CD14-positive monocyte (primary cell): ENCODE measurements around the gene SCG3. TPM values are rescaled to one million over a fixed set of nuclear protein-coding genes. Genes with fewer than 3 reads are reported as not detected.

Experiments
- DNase-seq, 3 donors: peaks; one replicate each; pipeline ENCODE4 v3.0.0-alpha.2; 2011 to 2022
- H2AFZ ChIP-seq: 2 replicates; pipeline ENCODE4 v1.6.0; 2012; ENCODE audit warnings: mild to moderate bottlenecking, low read depth, low read length, inconsistent platforms; ENCODE audit not compliant: insufficient read depth, poor library complexity, severe bottlenecking
- H3K27ac ChIP-seq, 2 donors: 1 replicate in 1 of 2; 2 replicates in 1 of 2; pipeline ENCODE4 v1.5.1; 2012 to 2013; ENCODE audit warnings: low read length in 2 of 2, control low read depth in 1 of 2, inconsistent platforms in 1 of 2, low read depth in 1 of 2, mild to moderate bottlenecking in 1 of 2
- H3K27me3 ChIP-seq, 2 donors: one replicate each; pipeline versions ENCODE4 v1.6.0 to v1.6.1; 2011 to 2013; ENCODE audit warnings: low read length in 2 of 2; ENCODE audit not compliant: control insufficient read depth in 2 of 2, insufficient read depth in 2 of 2
- H3K36me3 ChIP-seq, 2 donors: replicated peaks in 1 of 2; 1 replicate in 1 of 2; 2 replicates in 1 of 2; pipeline versions ENCODE4 v1.5.1 to v1.6.1; 2012 to 2013; ENCODE audit warnings: low read length in 2 of 2, control low read depth in 1 of 2, inconsistent platforms in 1 of 2, mild to moderate bottlenecking in 1 of 2; ENCODE audit not compliant: insufficient read depth in 2 of 2, control insufficient read depth in 1 of 2
- H3K4me1 ChIP-seq, 2 donors: 1 replicate in 1 of 2; 2 replicates in 1 of 2; pipeline versions ENCODE4 v1.5.1 to v1.6.1; 2012 to 2013; ENCODE audit warnings: low read length in 2 of 2, control low read depth in 1 of 2, inconsistent platforms in 1 of 2, mild to moderate bottlenecking in 1 of 2, moderate library complexity in 1 of 2; ENCODE audit not compliant: insufficient read depth in 2 of 2, control insufficient read depth in 1 of 2
- H3K4me2 ChIP-seq: replicated peaks from 2 replicates; pipeline ENCODE3; 2012; ENCODE audit warnings: low read length, moderate library complexity, mild to moderate bottlenecking; ENCODE audit not compliant: poor library complexity, severe bottlenecking; ENCODE audit errors: extremely low read depth
- H3K4me3 ChIP-seq, 3 experiments: fragments of 200-600 bp in 1 of 3; sonication (generic) in 1 of 3; replicated peaks in 1 of 3; 1 replicate in 2 of 3; 2 replicates in 1 of 3; pipeline ENCODE4 v1.5.1; 2011 to 2013; ENCODE audit warnings: low read length in 3 of 3, mild to moderate bottlenecking in 3 of 3, control low read depth in 2 of 3, low read depth in 2 of 3, inconsistent platforms in 1 of 3, moderate library complexity in 1 of 3
- H3K79me2 ChIP-seq: 2 replicates; pipeline ENCODE4 v1.6.0; 2012; ENCODE audit warnings: mild to moderate bottlenecking, control low read depth, inconsistent platforms, low read length, moderate library complexity; ENCODE audit not compliant: insufficient read depth
- H3K9ac ChIP-seq: 2 replicates; pipeline ENCODE4 v1.6.0; 2017; ENCODE audit warnings: low read length, mild to moderate bottlenecking; ENCODE audit not compliant: insufficient read depth, poor library complexity, severe bottlenecking
- H3K9me3 ChIP-seq, 2 donors: replicated peaks in 1 of 2; 1 replicate in 1 of 2; 2 replicates in 1 of 2; pipeline versions ENCODE4 v1.5.1 to v1.6.1; 2012 to 2013; ENCODE audit warnings: low read length in 2 of 2, control low read depth in 1 of 2; ENCODE audit not compliant: control insufficient read depth in 1 of 2, insufficient read depth in 1 of 2
- H4K20me1 ChIP-seq: 2 replicates; pipeline ENCODE4 v1.6.0; 2012; ENCODE audit warnings: mild to moderate bottlenecking, low read length, control low read depth, moderate library complexity; ENCODE audit not compliant: insufficient read depth
- H3K27ac Mint-ChIP-seq, 7 donors: one replicate each; pipeline ENCODE4 v1.8.0; 2020; ENCODE audit warnings: mild to moderate bottlenecking in 7 of 7, mixed read lengths in 7 of 7, moderate library complexity in 6 of 7, inconsistent platforms in 2 of 7
- H3K27me3 Mint-ChIP-seq, 3 donors: one replicate each; pipeline ENCODE4 v1.8.0; 2021 to 2022; ENCODE audit warnings: low read depth in 3 of 3, mild to moderate bottlenecking in 3 of 3, mixed read lengths in 3 of 3, moderate library complexity in 3 of 3, inconsistent platforms in 1 of 3
- H3K36me3 Mint-ChIP-seq, 2 donors: one replicate each; pipeline ENCODE4 v1.8.0; 2020; ENCODE audit warnings: mixed read lengths in 2 of 2, inconsistent platforms in 1 of 2, mild to moderate bottlenecking in 1 of 2
- H3K4me1 Mint-ChIP-seq: one replicate; pipeline ENCODE4 v1.8.0; 2020; ENCODE audit warnings: mild to moderate bottlenecking, mixed read lengths
- H3K4me3 Mint-ChIP-seq, 2 donors: one replicate each; pipeline ENCODE4 v1.8.0; 2020; ENCODE audit warnings: mild to moderate bottlenecking in 2 of 2, mixed read lengths in 2 of 2, moderate library complexity in 1 of 2
- H3K9me3 Mint-ChIP-seq, 7 donors: one replicate each; pipeline ENCODE4 v1.8.0; 2020 to 2022; ENCODE audit warnings: mixed read lengths in 7 of 7, mild to moderate bottlenecking in 6 of 7, moderate library complexity in 6 of 7, inconsistent platforms in 2 of 7
- CTCF ChIP-seq: fragments of 200-600 bp; IDR thresholded peaks from one replicate; pipeline ENCODE4 v1.8.0; 2022; ENCODE audit warnings: antibody characterized with exemption, mild to moderate bottlenecking
- WGBS: methylation state at CpG from one replicate; pipeline ENCODE4 v1.1.5; 2013; ENCODE audit warnings: missing lambda C conversion rate; ENCODE audit not compliant: insufficient coverage; 5-methylcytosine and 5-hydroxymethylcytosine counted together
- intact Hi-C, 2 donors: fragments of 100-400 bp; cut with micrococcal nuclease; formaldehyde crosslinking; loops; one replicate each; pipeline versions ENCODE4 v1.15.0 to v1.15.1; 2023
- polyA plus RNA-seq, 3 donors: library from polyadenylated mRNA; depleted of rRNA in 1 of 3; unstranded in 2 of 3; stranded (reverse) in 1 of 3; fragments of 300-500 nt in 2 of 3; fragments of >200 nt in 1 of 3; fragmentation: Illumina TruSeq in 2 of 3; gene quantifications; 1 replicate in 2 of 3; 2 replicates in 1 of 3; pipeline ENCODE4 v1.2.3, GENCODE V29; 2012 to 2021

The SCG3 gene
- polyA plus RNA-seq, 3 donors: not detected

DNA sequence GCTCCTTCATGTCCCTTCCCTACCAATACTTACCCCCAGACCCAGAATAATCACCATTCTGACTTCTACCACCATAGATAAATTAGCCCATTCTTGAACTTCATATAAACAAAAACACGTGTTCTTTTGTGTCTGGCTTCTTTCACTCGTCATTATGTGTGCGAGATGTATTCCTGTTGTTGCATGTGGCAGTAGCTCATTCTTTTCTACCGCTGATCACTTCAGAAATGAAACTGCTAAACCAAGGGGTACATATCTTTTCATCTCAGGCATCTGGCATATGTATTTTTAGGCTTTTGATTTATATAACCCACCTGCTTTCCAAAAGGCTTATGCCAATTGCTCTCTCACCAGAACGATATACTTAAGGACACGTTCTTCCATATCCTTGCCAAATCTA is 13.8 kb upstream of the SCG3 start:
- Mint-ChIP-seq H3K36me3 (no peaks in the 10 kb centered on the region), H3K27me3 (peaks cover 0 to 4% (median 1%) of the 10 kb centered on the region in 3 donors), H3K4me1 (peaks cover 16% of the 10 kb centered on the region), H3K9me3 (no peaks in the 10 kb centered on the region), H3K4me3 (no peak overlapping the region), H3K27ac (no peak overlapping the region)
- H4K20me1 ChIP-seq: no peaks in the 10 kb centered on the region
- no peak overlapping the region for H3K4me3 ChIP-seq
- no peak overlapping the region for H3K4me2 ChIP-seq
- intact Hi-C loops: no loop called here
- no CpG with 5 or more reads among the region's 6 CpGs for WGBS
- H3K9me3 ChIP-seq: no peaks in the 10 kb centered on the region
- H2AFZ ChIP-seq: no peak overlapping the region
- DNase-seq: no peak
- TF ChIP-seq CTCF: no peak
- H3K27ac ChIP-seq: no peak overlapping the region
- no peaks in the 10 kb centered on the region for H3K36me3 ChIP-seq
- peaks cover 16 to 18% of the 10 kb centered on the region in 2 donors for H3K4me1 ChIP-seq
- H3K27me3 ChIP-seq: no peaks in the 10 kb centered on the region
- no peaks in the 10 kb centered on the region for H3K79me2 ChIP-seq
- H3K9ac ChIP-seq: no peak overlapping the region

DNA sequence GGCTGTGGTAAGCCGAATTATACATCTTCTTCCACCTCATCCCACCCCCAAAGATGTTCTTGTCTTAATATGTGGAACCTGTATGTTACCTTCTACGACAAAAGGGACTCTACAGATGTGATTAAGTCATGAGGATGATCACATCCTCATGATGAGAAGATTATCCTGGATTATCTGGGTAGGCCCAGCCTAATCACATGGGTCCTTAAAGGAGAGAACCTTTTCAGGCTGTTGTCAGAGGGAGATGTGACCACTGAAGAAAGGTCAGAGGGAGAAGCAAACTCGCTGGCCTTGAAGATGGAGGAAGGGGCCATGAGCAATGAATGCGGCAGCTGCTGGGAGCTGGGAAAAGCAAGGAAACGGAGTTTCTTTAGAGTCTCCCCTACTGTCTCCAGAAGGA is 12.9 kb upstream of the SCG3 start:
- no peak for TF ChIP-seq CTCF
- H3K4me1 ChIP-seq: peaks cover 18 to 23% of the 10 kb centered on the region in 2 donors
- no peaks in the 10 kb centered on the region for H3K36me3 Mint-ChIP-seq
- H3K27ac ChIP-seq: no peak overlapping the region
- intact Hi-C loops: no loop called here
- H3K4me2 ChIP-seq: no peak overlapping the region
- H3K79me2 ChIP-seq: no peaks in the 10 kb centered on the region
- no peak for DNase-seq
- WGBS: 100% methylated on average over 2 of the region's 5 CpGs
- H3K4me3 Mint-ChIP-seq: no peak overlapping the region
- H3K27ac Mint-ChIP-seq: no peak overlapping the region
- no peak overlapping the region for H3K4me3 ChIP-seq
- no peak overlapping the region for H3K9ac ChIP-seq
- no peaks in the 10 kb centered on the region for H3K27me3 ChIP-seq
- H2AFZ ChIP-seq: no peak overlapping the region
- no peaks in the 10 kb centered on the region for H3K36me3 ChIP-seq
- peaks cover 17% of the 10 kb centered on the region for H3K4me1 Mint-ChIP-seq
- peaks cover 0 to 4% (median 1%) of the 10 kb centered on the region in 3 donors for H3K27me3 Mint-ChIP-seq
- H3K9me3 ChIP-seq: no peaks in the 10 kb centered on the region
- H3K9me3 Mint-ChIP-seq: no peaks in the 10 kb centered on the region
- H4K20me1 ChIP-seq: no peaks in the 10 kb centered on the region
